Ovary (tissue), 9 donors: Measurements from ENCODE around the gene ADGRD1. TPM values are rescaled to one million over a fixed set of nuclear protein-coding genes. Genes with fewer than 3 reads are reported as not detected.

Experiments
- DNase-seq, 5 donors: peaks; one replicate each; pipeline ENCODE4 v3.0.0-alpha.2; 2019 to 2020
- H3K27ac ChIP-seq, 2 donors: fragments of 200-600 bp; one replicate each; pipeline versions ENCODE4 v1.5.1 to v1.8.0; 2019 to 2022
- H3K27me3 ChIP-seq: fragments of 200-600 bp; one replicate; pipeline ENCODE4 v1.8.0; 2022
- H3K36me3 ChIP-seq: fragments of 200-600 bp; sonication (generic); one replicate; pipeline ENCODE4 v1.5.1; 2019
- H3K4me1 ChIP-seq: one replicate; pipeline ENCODE4 v1.8.1; 2013; ENCODE audit warnings: mild to moderate bottlenecking, moderate library complexity; ENCODE audit not compliant: insufficient read depth
- H3K4me3 ChIP-seq: fragments of 200-600 bp; sonication (generic); one replicate; pipeline ENCODE4 v1.5.1; 2017
- H3K9me3 ChIP-seq, 2 donors: fragments of 200-600 bp in 1 of 2; sonication (generic) in 1 of 2; one replicate each; pipeline versions ENCODE4 v1.5.1 to v1.8.1; 2013 to 2019; ENCODE audit warnings: mild to moderate bottlenecking in 1 of 2, moderate library complexity in 1 of 2
- CTCF ChIP-seq, 3 donors: fragments of 450-650 bp in 2 of 3; fragments of 200-600 bp in 1 of 3; IDR thresholded peaks; one replicate each; pipeline versions ENCODE4 v1.5.1 to v1.8.0; 2016 to 2022; ENCODE audit warnings: antibody characterized with exemption in 3 of 3, mild to moderate bottlenecking in 1 of 3
- EP300 ChIP-seq: sonication (generic); formaldehyde crosslinking; IDR thresholded peaks from one replicate; pipeline ENCODE4 v1.6.1; 2017; ENCODE audit warnings: antibody characterized with exemption
- POLR2A ChIP-seq: fragments of 450-650 bp; IDR thresholded peaks from one replicate; pipeline ENCODE4 v1.6.1; 2017; ENCODE audit warnings: antibody characterized with exemption, mild to moderate bottlenecking, moderate library complexity
- WGBS, 3 donors: extraction: QIAGEN DNeasy Blood & Tissue Kit in 1 of 3; methylation state at CpG; one replicate each; pipeline versions ENCODE4 v1.1.5 to v1.1.7; 2013 to 2017; 5-methylcytosine and 5-hydroxymethylcytosine counted together
- intact Hi-C, 4 donors: fragments of 100-400 bp; cut with DNase I; formaldehyde crosslinking; loops; one replicate each; pipeline versions ENCODE4 v1.11.0 to v1.15.1; 2022 to 2023
- polyA plus RNA-seq, 2 donors: library from polyadenylated mRNA; stranded (reverse); fragments of 200-250 nt in 1 of 2; fragments of 350-450 nt in 1 of 2; fragmentation: Illumina TruSeq in 1 of 2; extraction: RNeasy Lipid Tissue Mini Kit (QIAGEN cat#74804) in 1 of 2; gene quantifications; one replicate each; pipeline ENCODE4 v1.2.3, GENCODE V29; 2013 to 2014
- total RNA-seq, 7 donors: library from RNA; depleted of rRNA in 2 of 7; stranded (reverse); fragments of >200 nt in 2 of 7; fragmentation: NEBNext Ultra II Directional in 3 of 7; extraction: Animal tissue kit (Norgen Biotek cat#: 25700) in 3 of 7; gene quantifications; one replicate each; pipeline versions ENCODE4 v1.1.0 to v1.2.4, GENCODE V29; 2016 to 2023
- donor health status: DM: no; HTN: no; CAD: no; lungs with moderate emphysema.
- donor health status: DM: no; HTN: no; CAD: no.
- donor health status: Bipolar disorder and iron deficiency.
- donor health status: DM: yes; HTN: yes; CAD: no.
- donor health status: DM: no; HTN: no; CAD: no.
- donor health status: DM: yes; HTN: yes; CAD: no.

ADGRD1 gene
- total and polyA plus RNA-seq, 9 donors: 7.6 to 75.3 (median 25.9) TPM

GRCh38 chr12:131096681-131097181 lies 143.0 kb downstream of the ADGRD1 start:
- intact Hi-C loops: no loop called here
- 64 to 76% (median 67%) methylated on average over 13 of the region's 13 CpGs for WGBS, 3 donors
- H3K4me1 ChIP-seq: peaks cover 9% of the 10 kb centered on the region
- H3K36me3 ChIP-seq: no peaks in the 10 kb centered on the region
- TF ChIP-seq CTCF (IDR thresholded peaks at IDR 0.05) (no peak), EP300 (no peak), POLR2A (no peak)
- no peak overlapping the region for H3K27ac ChIP-seq
- peak in 4 of 5 donors; percentile 7 to 28 (median 10) for DNase-seq
- no peak overlapping the region for H3K4me3 ChIP-seq
- H3K9me3 ChIP-seq: no peaks in the 10 kb centered on the region
- no peaks in the 10 kb centered on the region for H3K27me3 ChIP-seq

- peak in 4 of 5 donors; percentile 10 to 37 (median 32) for DNase-seq
- no peak for TF ChIP-seq EP300
- TF ChIP-seq POLR2A: no peak
- TF ChIP-seq CTCF (IDR thresholded peaks at IDR 0.05): no peak
- no peaks in the 10 kb centered on the region for H3K9me3 ChIP-seq
- no peaks in the 10 kb centered on the region for H3K27me3 ChIP-seq
- intact Hi-C loops: no loop called here
- no peaks in the 10 kb centered on the region for H3K36me3 ChIP-seq
- 63 to 73% (median 63%) methylated on average over 27 to 31 of the region's 31 CpGs for WGBS, 3 donors
- peaks cover 9% of the 10 kb centered on the region for H3K4me1 ChIP-seq
- H3K4me3 ChIP-seq: no peak overlapping the region
- no peak overlapping the region for H3K27ac ChIP-seq
Observed at GRCh38 chr12:131097202-131098177, 143.8 kb downstream of the ADGRD1 start.

GRCh38 chr12:131098178-131098981 lies 144.7 kb downstream of the ADGRD1 start:
- Histone ChIP-seq H3K36me3 (no peaks in the 10 kb centered on the region), H3K4me1 (peaks cover 9% of the 10 kb centered on the region), H3K27ac (no peak overlapping the region), H3K27me3 (no peaks in the 10 kb centered on the region), H3K9me3 (no peaks in the 10 kb centered on the region), H3K4me3 (no peak overlapping the region)
- intact Hi-C loops: no loop called here
- DNase-seq: peak in 3 of 5 donors; percentile 5 to 13 (median 5)
- WGBS, 3 donors: 90 to 91% (median 91%) methylated on average over 19 of the region's 19 CpGs
- TF ChIP-seq POLR2A (no peak), CTCF (IDR thresholded peaks at IDR 0.05) (no peak), EP300 (no peak)

- intact Hi-C loops: loop anchor here in 3 of 4 donors (10.0 kb wide), 3 partner anchors 725 to 905 kb away; partner anchors contain the start of gene MMP17 (in 1 of the 3)
- TF ChIP-seq CTCF (IDR thresholded peaks at IDR 0.05) (no peak), POLR2A (no peak), EP300 (no peak)
- Histone ChIP-seq H3K9me3 (no peaks in the 10 kb centered on the region), H3K27ac (no peak overlapping the region), H3K27me3 (no peaks in the 10 kb centered on the region), H3K4me3 (no peak overlapping the region), H3K4me1 (peaks cover 10% of the 10 kb centered on the region), H3K36me3 (no peaks in the 10 kb centered on the region)
- WGBS, 3 donors: 95 to 96% (median 95%) methylated on average over 5 of the region's 5 CpGs
- DNase-seq: peak in 1 of 5 donors; percentile 2
Observed at GRCh38 chr12:131100031-131100674, 146.4 kb downstream of the ADGRD1 start.
